IMR-90 (cell line): ENCODE results near the gene SIPA1. TPM values are rescaled to one million over a fixed set of nuclear protein-coding genes. Genes with fewer than 3 reads are reported as not detected.

Source experiments
- ATAC-seq: fragments of 200-7000 bp; cut with Tn5 transposase; 2 replicates; pipeline ENCODE4 v1.9.1; 2020; ENCODE audit warnings: low read depth, mild to moderate bottlenecking, moderate library complexity
- BruUV-seq: library from RNA; stranded (reverse); fragments of 400-500 nt; replicated peaks from 2 replicates; lab custom pipeline; 2021; lab: Mats Ljungman, UMichigan
- CTCF ChIA-PET: fragments of 300-600 bp; formaldehyde crosslinking; extraction: SDS; loops from one replicate; lab custom pipeline; 2021; ENCODE audit warnings: antibody characterized with exemption; lab: Yijun Ruan, JAX
- POLR2A ChIA-PET: fragments of 300-600 bp; sonication (Branson Sonifier 250); formaldehyde crosslinking; loops from one replicate; lab custom pipeline; 2022; ENCODE audit warnings: antibody characterized with exemption; ENCODE audit not compliant: unreplicated experiment; lab: Charles Lee
- DNase-seq: peaks from one replicate; pipeline ENCODE4 v3.0.0; 2013
- H2AFZ ChIP-seq: replicated peaks from 2 replicates; pipeline ENCODE3; 2013; ENCODE audit warnings: low read length, mild to moderate bottlenecking; ENCODE audit not compliant: poor library complexity
- H2AK5ac ChIP-seq: 2 replicates; pipeline ENCODE4 v1.6.1; 2013; ENCODE audit warnings: low read depth, low read length, inconsistent platforms
- H2AK9ac ChIP-seq: replicated peaks from 2 replicates; pipeline ENCODE3; 2013; ENCODE audit warnings: mild to moderate bottlenecking, low read depth, low read length, moderate library complexity; ENCODE audit not compliant: poor library complexity
- H2BK120ac ChIP-seq: 2 replicates; pipeline ENCODE4 v1.6.1; 2013; ENCODE audit warnings: low read depth, low read length, inconsistent platforms
- H2BK15ac ChIP-seq: 3 replicates; pipeline ENCODE4 v1.6.1; 2013; ENCODE audit warnings: low read depth, low read length, inconsistent platforms
- H2BK20ac ChIP-seq: 2 replicates; pipeline ENCODE4 v1.6.1; 2013; ENCODE audit warnings: low read depth, mild to moderate bottlenecking, inconsistent platforms, low read length, moderate library complexity
- H2BK5ac ChIP-seq: 2 replicates; pipeline ENCODE4 v1.6.1; 2013; ENCODE audit warnings: mild to moderate bottlenecking, low read depth, low read length, inconsistent platforms; ENCODE audit not compliant: poor library complexity, severe bottlenecking
- H3K14ac ChIP-seq: replicated peaks from 2 replicates; pipeline ENCODE4 v1.6.1; 2013; ENCODE audit warnings: low read depth, low read length, inconsistent platforms
- H3K18ac ChIP-seq: 2 replicates; pipeline ENCODE4 v1.6.1; 2013; ENCODE audit warnings: low read depth, low read length, control low read depth
- H3K23ac ChIP-seq: 2 replicates; pipeline ENCODE4 v1.6.1; 2013; ENCODE audit warnings: low read depth, low read length, inconsistent platforms
- H3K27ac ChIP-seq: 2 replicates; pipeline ENCODE4 v1.5.1; 2013; ENCODE audit warnings: mild to moderate bottlenecking, control low read depth, low read length; ENCODE audit not compliant: insufficient read depth
- H3K27me3 ChIP-seq: 2 replicates; pipeline ENCODE4 v1.6.1; 2013; ENCODE audit warnings: low read length; ENCODE audit not compliant: control insufficient read depth, insufficient read depth
- H3K36me3 ChIP-seq: 2 replicates; pipeline ENCODE4 v1.6.1; 2013; ENCODE audit warnings: low read length, mixed read lengths; ENCODE audit not compliant: control insufficient read depth, insufficient read depth
- H3K4ac ChIP-seq: 2 replicates; pipeline ENCODE4 v1.6.1; 2013; ENCODE audit warnings: low read depth, low read length, inconsistent platforms
- H3K4me1 ChIP-seq: 2 replicates; pipeline ENCODE4 v1.6.1; 2013; ENCODE audit warnings: low read length, mixed read lengths; ENCODE audit not compliant: control insufficient read depth, insufficient read depth
- H3K4me2 ChIP-seq: 2 replicates; pipeline ENCODE4 v1.6.1; 2013; ENCODE audit warnings: low read depth, mild to moderate bottlenecking, control low read depth, low read length, moderate library complexity
- H3K4me3 ChIP-seq: 2 replicates; pipeline ENCODE4 v1.5.1; 2013; ENCODE audit warnings: low read depth, mild to moderate bottlenecking, control low read depth, low read length, moderate library complexity; ENCODE audit not compliant: insufficient read depth
- H3K56ac ChIP-seq: 2 replicates; pipeline ENCODE4 v1.6.1; 2013; ENCODE audit warnings: low read length, inconsistent platforms; ENCODE audit not compliant: insufficient read depth; ENCODE audit errors: extremely low read depth
- H3K79me1 ChIP-seq, 2 experiments: 2 replicates each; pipeline ENCODE4 v1.6.1; 2013; ENCODE audit warnings: low read length in 2 of 2, inconsistent platforms in 1 of 2, low read depth in 1 of 2
- H3K9ac ChIP-seq: 2 replicates; pipeline ENCODE4 v1.6.1; 2013; ENCODE audit warnings: low read depth, low read length, control low read depth
- H3K9me1 ChIP-seq: 2 replicates; pipeline ENCODE4 v1.6.1; 2013; ENCODE audit warnings: low read length, inconsistent platforms; ENCODE audit not compliant: insufficient read depth
- H3K9me3 ChIP-seq: 2 replicates; pipeline ENCODE4 v1.6.1; 2013; ENCODE audit warnings: low read length; ENCODE audit not compliant: control insufficient read depth, insufficient read depth
- H4K20me1 ChIP-seq: 2 replicates; pipeline ENCODE4 v1.6.1; 2013; ENCODE audit warnings: low read length, inconsistent platforms; ENCODE audit not compliant: insufficient read depth
- H4K5ac ChIP-seq: 2 replicates; pipeline ENCODE4 v1.6.1; 2013; ENCODE audit warnings: mild to moderate bottlenecking, low read depth, low read length, control low read depth
- H4K8ac ChIP-seq, 2 experiments: 2 replicates each; pipeline ENCODE4 v1.6.1; 2013; ENCODE audit warnings: low read depth in 2 of 2, low read length in 2 of 2, control low read depth in 1 of 2, inconsistent platforms in 1 of 2
- H4K91ac ChIP-seq: 2 replicates; pipeline ENCODE4 v1.6.1; 2013; ENCODE audit warnings: low read depth, low read length, inconsistent platforms; ENCODE audit not compliant: insufficient read depth
- BHLHE40 ChIP-seq: fragments of 150-350 bp; IDR thresholded peaks from 2 replicates; pipeline ENCODE4 v1.6.1; 2016; ENCODE audit warnings: mild to moderate bottlenecking, low read depth, low read length
- CEBPB ChIP-seq: IDR thresholded peaks from 2 replicates; pipeline ENCODE4 v1.6.1; 2012; ENCODE audit warnings: low read depth, low read length, improper control_type of control experiment
- CHD1 ChIP-seq: IDR thresholded peaks from 2 replicates; pipeline ENCODE4 v1.6.1; 2012; ENCODE audit warnings: low read depth, low read length, improper control_type of control experiment
- FOS ChIP-seq: fragments of 150-350 bp; IDR thresholded peaks from 2 replicates; pipeline ENCODE4 v1.6.1; 2016; ENCODE audit warnings: low read depth, low read length
- MAZ ChIP-seq: IDR thresholded peaks from 2 replicates; pipeline ENCODE4 v1.6.1; 2012; ENCODE audit warnings: low read depth, mild to moderate bottlenecking, low read length, improper control_type of control experiment, moderate library complexity, borderline replicate concordance
- MXI1 ChIP-seq: IDR thresholded peaks from 2 replicates; pipeline ENCODE4 v1.6.1; 2012; ENCODE audit warnings: low read depth, mild to moderate bottlenecking, low read length, moderate library complexity, borderline replicate concordance
- NFE2L2 ChIP-seq: fragments of 150-350 bp; IDR thresholded peaks from 2 replicates; pipeline ENCODE4 v1.6.1; 2016; ENCODE audit warnings: low read depth, mild to moderate bottlenecking, low read length
- RAD21 ChIP-seq: IDR thresholded peaks from 2 replicates; pipeline ENCODE4 v1.6.1; 2012; ENCODE audit warnings: low read length, improper control_type of control experiment
- RCOR1 ChIP-seq: IDR thresholded peaks from 2 replicates; pipeline ENCODE4 v1.6.1; 2012; ENCODE audit warnings: mild to moderate bottlenecking, low read length, improper control_type of control experiment; ENCODE audit not compliant: insufficient replicate concordance
- SMC3 ChIP-seq: fragments of 150-350 bp; IDR thresholded peaks from 2 replicates; pipeline ENCODE4 v1.6.1; 2016; ENCODE audit warnings: low read depth, mild to moderate bottlenecking, antibody characterized with exemption, low read length, moderate library complexity
- USF2 ChIP-seq: fragments of 150-350 bp; IDR thresholded peaks from 2 replicates; pipeline ENCODE4 v1.6.1; 2017; ENCODE audit warnings: mild to moderate bottlenecking, antibody characterized with exemption, low read length, low read depth
- WGBS, 2 experiments: methylation state at CpG; one replicate each; pipeline versions ENCODE4 v1.1.5 to v1.1.7; 2013; ENCODE audit warnings: missing lambda C conversion rate in 2 of 2; ENCODE audit not compliant: insufficient read length in 1 of 2; ENCODE audit errors: extremely low coverage in 2 of 2; 5-methylcytosine and 5-hydroxymethylcytosine counted together
- dilution Hi-C: fragments of 300-500 bp; cut with HindIII; formaldehyde crosslinking; loops from one replicate; pipeline ENCODE4 v1.14.3; 2018; ENCODE audit warnings: low sequenced_read_pairs; ENCODE audit not compliant: unreplicated experiment
- in situ Hi-C: fragments of 300-500 bp; cut with MboI; formaldehyde crosslinking; loops from 3 replicates; pipeline ENCODE4 v1.14.3; 2019; ENCODE audit warnings: low sequenced_read_pairs, inconsistent platforms, mixed read lengths
- intact Hi-C: fragments of 100-400 bp; cut with micrococcal nuclease; formaldehyde crosslinking; loops from 2 replicates; pipeline ENCODE4 v1.10.0; 2022
- polyA plus RNA-seq, 3 experiments: library from polyadenylated mRNA; depleted of rRNA; stranded (reverse); fragments of >200 nt; gene quantifications; 2 replicates each; pipeline ENCODE4 v1.2.3, GENCODE V29; 2012; ENCODE audit warnings: low replicate concordance in 1 of 3
- total RNA-seq: library from RNA; depleted of rRNA; stranded (reverse); fragments of >200 nt; gene quantifications from 2 replicates; pipeline ENCODE4 v1.2.3, GENCODE V29; 2012

The SIPA1 gene
- total and polyA plus RNA-seq, 2 of the 4 experiments (the other 2 are of a cell fraction), result 10.6 to 39.7 TPM

GRCh38 chr11:65623852-65624616 lies 13.9 kb upstream of the SIPA1 start:
- Histone ChIP-seq H2BK20ac (no peak overlapping the region), H2BK120ac (no peak overlapping the region), H3K9me1 (no peaks in the 10 kb centered on the region), H4K20me1 (peaks cover 3% of the 10 kb centered on the region), H4K91ac (no peak overlapping the region), H3K18ac (no peak overlapping the region), H3K4ac (no peak overlapping the region), H3K23ac (no peak overlapping the region), H2BK5ac (no peak overlapping the region), H3K27me3 (no peaks in the 10 kb centered on the region), H2AK5ac (no peak overlapping the region), H2AFZ (peak overlapping the region; percentile 32), H3K4me3 (no peak overlapping the region), H3K56ac (no peak overlapping the region), H4K8ac (no peak overlapping the region), H3K14ac (no peak overlapping the region), H3K36me3 (peaks cover 88% of the 10 kb centered on the region), H3K9ac (no peak overlapping the region), H3K4me1 (no peaks in the 10 kb centered on the region), H2BK15ac (no peak overlapping the region), H3K4me2 (no peak overlapping the region), H3K79me1 (peaks cover 16 to 20% of the 10 kb centered on the region in 2 experiments; a peak in 3 of 4 replicates), H3K9me3 (no peaks in the 10 kb centered on the region), H3K27ac (no peak overlapping the region), H4K5ac (no peak overlapping the region), H2AK9ac (peak overlapping the region; percentile 62)
- intact Hi-C loops (no loop called here), in situ Hi-C loops (no loop called here), dilution Hi-C loops (no loop called here)
- ATAC-seq (no peak), DNase-seq (no peak)
- no TSS peak for BruUV-seq
- ChIA-PET CTCF (no interaction called here), POLR2A (no interaction called here)
- no peak for TF ChIP-seq RCOR1
- no peak for TF ChIP-seq SMC3
- TF ChIP-seq BHLHE40, result no peak
- no peak for TF ChIP-seq RAD21
- no peak for TF ChIP-seq USF2
- TF ChIP-seq CHD1, result no peak
- no peak for TF ChIP-seq CEBPB
- TF ChIP-seq FOS, result no peak
- TF ChIP-seq MAZ, result no peak
- TF ChIP-seq NFE2L2, result no peak
- TF ChIP-seq MXI1, result no peak
- 100% methylated on average over 4 of the region's 25 CpGs; no CpG with 5 or more reads in 1 of the 2 experiments for WGBS, 2 experiments
